OCI-LY7 (cell line): Measurements from ENCODE around the gene CUX1. TPM values are rescaled to one million over a fixed set of nuclear protein-coding genes. Genes with fewer than 3 reads are reported as not detected.

Experiments used
- BruUV-seq: library from RNA; stranded (reverse); fragments of 400-500 nt; replicated peaks from 2 replicates; lab custom pipeline; 2021; lab: Mats Ljungman, UMichigan
- CTCF ChIA-PET: fragments of 300-600 bp; sonication (Branson Sonifier 250); formaldehyde crosslinking; loops from one replicate; lab custom pipeline; 2022; ENCODE audit warnings: antibody characterized with exemption; ENCODE audit not compliant: unreplicated experiment; lab: Charles Lee
- POLR2A ChIA-PET: fragments of 300-600 bp; sonication (Branson Sonifier 250); formaldehyde crosslinking; loops from one replicate; lab custom pipeline; 2022; ENCODE audit warnings: antibody characterized with exemption; lab: Charles Lee
- DNase-seq: peaks from one replicate; pipeline ENCODE4 v3.0.0-alpha.2; 2015; ENCODE audit warnings: low spot score
- H2AFZ ChIP-seq: fragments of 200-600 bp; sonication (generic), shearing (Covaris generic); 2 replicates; pipeline ENCODE4 v1.6.1; 2014; ENCODE audit warnings: mild to moderate bottlenecking, antibody characterized with exemption, low read length, moderate library complexity
- H3K27ac ChIP-seq: fragments of 200-600 bp; sonication (generic); 2 replicates; pipeline ENCODE4 v1.5.1; 2014; ENCODE audit warnings: mixed run types, low read depth, mild to moderate bottlenecking, moderate library complexity, low read length, inconsistent platforms; ENCODE audit not compliant: poor library complexity, severe bottlenecking
- H3K36me3 ChIP-seq: fragments of 200-600 bp; sonication (generic); 2 replicates; pipeline ENCODE4 v1.6.1; 2014; ENCODE audit warnings: mild to moderate bottlenecking, antibody characterized with exemption, low read length, moderate library complexity, mixed read lengths; ENCODE audit not compliant: insufficient read depth
- H3K4me1 ChIP-seq: fragments of 200-600 bp; sonication (generic); 2 replicates; pipeline ENCODE4 v1.5.1; 2014; ENCODE audit warnings: mild to moderate bottlenecking, low read length; ENCODE audit not compliant: insufficient read depth, poor library complexity, severe bottlenecking
- H3K4me2 ChIP-seq: fragments of 200-600 bp; sonication (generic); 2 replicates; pipeline ENCODE4 v1.6.1; 2014; ENCODE audit warnings: mild to moderate bottlenecking, low read length
- H3K4me3 ChIP-seq: fragments of 200-600 bp; sonication (generic); 2 replicates; pipeline ENCODE4 v1.5.1; 2014; ENCODE audit warnings: mild to moderate bottlenecking, low read depth, low read length; ENCODE audit not compliant: poor library complexity, severe bottlenecking
- H3K79me2 ChIP-seq: fragments of 200-600 bp; sonication (generic); 2 replicates; pipeline ENCODE4 v1.6.1; 2016; ENCODE audit warnings: low read depth, mild to moderate bottlenecking, low read length, moderate library complexity, mixed read lengths; ENCODE audit not compliant: insufficient read depth
- H3K9me2 ChIP-seq: fragments of 200-600 bp; sonication (generic); 2 replicates; pipeline ENCODE4 v1.6.1; 2016; ENCODE audit warnings: mild to moderate bottlenecking, low read length, mixed read lengths; ENCODE audit not compliant: insufficient read depth
- H3K9me3 ChIP-seq: fragments of 200-600 bp; sonication (generic); 2 replicates; pipeline ENCODE4 v1.6.1; 2014; ENCODE audit warnings: mild to moderate bottlenecking, mixed run types, low read length, mixed read lengths
- H4K20me1 ChIP-seq: fragments of 200-600 bp; sonication (generic); 2 replicates; pipeline ENCODE4 v1.6.1; 2014; ENCODE audit warnings: mild to moderate bottlenecking, antibody characterized with exemption, low read length, moderate library complexity, mixed read lengths; ENCODE audit not compliant: insufficient read depth
- EZH2phosphoT487 ChIP-seq: fragments of 200-600 bp; sonication (generic); IDR thresholded peaks from 2 replicates; pipeline ENCODE4 v1.6.1; 2018; ENCODE audit warnings: low read depth, borderline replicate concordance, mild to moderate bottlenecking, mixed run types, antibody characterized with exemption, low read length, moderate library complexity, mixed read lengths
- intact Hi-C: fragments of 100-400 bp; cut with micrococcal nuclease; formaldehyde crosslinking; loops from one replicate; pipeline ENCODE4 v1.10.0; 2022; ENCODE audit not compliant: unreplicated experiment
- total RNA-seq, 2 experiments: library from RNA; depleted of rRNA in 1 of 2; stranded (reverse); fragments of >200 nt in 1 of 2; shearing (Covaris generic) in 1 of 2; gene quantifications; 2 replicates each; pipeline ENCODE4 v1.2.3, GENCODE V29; 2014 to 2022
- TF ChIP-seq, protein P1 (sequence below): fragments of 200-600 bp; sonication (generic); conservative IDR thresholded peaks from 2 replicates; pipeline ENCODE4 v1.5.1; 2014; ENCODE audit warnings: mild to moderate bottlenecking, antibody characterized with exemption, low read length, moderate library complexity, mixed read lengths

The CUX1 gene
- total RNA-seq, 2 experiments from 2014 or later, result 143 to 199 TPM

GRCh38 chr7:101858437-101859385 lies 41.3 kb downstream of the CUX1 start:
- H3K36me3 ChIP-seq, result peaks cover 20% of the 10 kb centered on the region; the same call in 1 of the 2 replicates
- no peaks in the 10 kb centered on the region for H3K9me3 ChIP-seq
- TF ChIP-seq, protein P1, sequence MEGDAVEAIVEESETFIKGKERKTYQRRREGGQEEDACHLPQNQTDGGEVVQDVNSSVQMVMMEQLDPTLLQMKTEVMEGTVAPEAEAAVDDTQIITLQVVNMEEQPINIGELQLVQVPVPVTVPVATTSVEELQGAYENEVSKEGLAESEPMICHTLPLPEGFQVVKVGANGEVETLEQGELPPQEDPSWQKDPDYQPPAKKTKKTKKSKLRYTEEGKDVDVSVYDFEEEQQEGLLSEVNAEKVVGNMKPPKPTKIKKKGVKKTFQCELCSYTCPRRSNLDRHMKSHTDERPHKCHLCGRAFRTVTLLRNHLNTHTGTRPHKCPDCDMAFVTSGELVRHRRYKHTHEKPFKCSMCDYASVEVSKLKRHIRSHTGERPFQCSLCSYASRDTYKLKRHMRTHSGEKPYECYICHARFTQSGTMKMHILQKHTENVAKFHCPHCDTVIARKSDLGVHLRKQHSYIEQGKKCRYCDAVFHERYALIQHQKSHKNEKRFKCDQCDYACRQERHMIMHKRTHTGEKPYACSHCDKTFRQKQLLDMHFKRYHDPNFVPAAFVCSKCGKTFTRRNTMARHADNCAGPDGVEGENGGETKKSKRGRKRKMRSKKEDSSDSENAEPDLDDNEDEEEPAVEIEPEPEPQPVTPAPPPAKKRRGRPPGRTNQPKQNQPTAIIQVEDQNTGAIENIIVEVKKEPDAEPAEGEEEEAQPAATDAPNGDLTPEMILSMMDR, result no peak
- TF ChIP-seq EZH2phosphoT487, result no peak
- ChIA-PET POLR2A (interaction anchor here (0.5 to 8.0 kb wide), 27 partner anchors 7 to 641 kb away, joined by 3 to 141 read pairs (median 5); partner anchors contain the start of genes CUX1 and ZNHIT1), CTCF (interaction anchor here (0.7 to 1.1 kb wide), 3 partner anchors 9 to 128 kb away, joined by 3 read pairs; no protein-coding TSS in a partner anchor)
- H3K27ac ChIP-seq, result peak overlapping the region; percentile 97
- peak; percentile 70 for DNase-seq
- H3K9me2 ChIP-seq, result no peaks in the 10 kb centered on the region
- H3K4me1 ChIP-seq, result peaks cover 97% of the 10 kb centered on the region
- intact Hi-C loops, result loop anchor here (5.0 kb wide), 3 partner anchors 171 to 574 kb away; partner anchors contain the start of gene ORAI2
- H4K20me1 ChIP-seq, result no peaks in the 10 kb centered on the region
- BruUV-seq, result TSS peak; percentile 23
- peak overlapping the region; percentile 74 for H3K4me3 ChIP-seq
- H3K79me2 ChIP-seq, result peaks cover 85% of the 10 kb centered on the region
- peak overlapping the region; percentile 100 for H3K4me2 ChIP-seq
- no peak overlapping the region for H2AFZ ChIP-seq

GRCh38 chr7:101859411-101860106 lies 42.1 kb downstream of the CUX1 start:
- peak; percentile 17 for DNase-seq
- H3K27ac ChIP-seq, result peak overlapping the region; percentile 97

More at GRCh38 chr7:101859411-101860106, 42.1 kb downstream of the CUX1 start:
- H3K36me3 ChIP-seq, result peaks cover 27% of the 10 kb centered on the region
- no peaks in the 10 kb centered on the region for H4K20me1 ChIP-seq
- H3K9me2 ChIP-seq, result no peaks in the 10 kb centered on the region
- ChIA-PET POLR2A (interaction anchor here (0.6 to 8.0 kb wide), 19 partner anchors 6 to 132 kb away, joined by 3 to 141 read pairs (median 5); partner anchors contain the start of gene CUX1), CTCF (no interaction called here)
- TF ChIP-seq, protein P1, result no peak
- no peak for TF ChIP-seq EZH2phosphoT487
- peaks cover 85% of the 10 kb centered on the region for H3K79me2 ChIP-seq
- peak overlapping the region; percentile 100 for H3K4me2 ChIP-seq
- H2AFZ ChIP-seq, result no peak overlapping the region
- BruUV-seq, result no TSS peak
- intact Hi-C loops, result loop anchor here (5.0 kb wide), 3 partner anchors 172 to 573 kb away; partner anchors contain the start of gene ORAI2
- H3K9me3 ChIP-seq, result peaks cover 4% of the 10 kb centered on the region; the same call in 1 of the 2 replicates
- H3K4me1 ChIP-seq, result peaks cover 99% of the 10 kb centered on the region
- H3K4me3 ChIP-seq, result peak overlapping the region; percentile 74
